Smooth muscle cell (in vitro differentiated cells): Measurements from ENCODE around the gene LAD1. TPM values are rescaled to one million over a fixed set of nuclear protein-coding genes. Genes with fewer than 3 reads are reported as not detected.

Experiments used
- DNase-seq: peaks from one replicate; lab custom pipeline; 2025; ENCODE audit not compliant: unreplicated experiment; lab: John Stamatoyannopoulos, UW
- H2AFZ ChIP-seq: fragments of 200-600 bp; sonication (generic); 2 replicates; pipeline ENCODE4 v1.6.0; 2016; ENCODE audit warnings: antibody characterized with exemption, low read depth, mild to moderate bottlenecking
- H3F3A ChIP-seq: fragments of 200-600 bp; sonication (generic); 2 replicates; pipeline ENCODE4 v1.6.0; 2017; ENCODE audit warnings: antibody characterized with exemption, low read depth
- H3K27ac ChIP-seq: fragments of 200-600 bp; sonication (generic); 2 replicates; pipeline ENCODE4 v1.5.1; 2016; ENCODE audit warnings: low read depth, mild to moderate bottlenecking
- H3K27me3 ChIP-seq: fragments of 200-600 bp; sonication (generic); 2 replicates; pipeline ENCODE4 v1.6.1; 2016; ENCODE audit warnings: low read depth, mild to moderate bottlenecking
- H3K36me3 ChIP-seq: fragments of 200-600 bp; sonication (generic); 2 replicates; pipeline ENCODE4 v1.5.1; 2016; ENCODE audit warnings: low read depth
- H3K4me1 ChIP-seq: fragments of 200-600 bp; sonication (generic); 2 replicates; pipeline ENCODE4 v1.5.1; 2016; ENCODE audit warnings: low read depth
- H3K4me2 ChIP-seq: fragments of 200-600 bp; sonication (generic); 2 replicates; pipeline ENCODE4 v1.6.0; 2016; ENCODE audit warnings: mild to moderate bottlenecking
- H3K4me3 ChIP-seq: fragments of 200-600 bp; sonication (generic); 2 replicates; pipeline ENCODE4 v1.5.1; 2016; ENCODE audit warnings: mild to moderate bottlenecking
- H3K79me2 ChIP-seq: fragments of 200-600 bp; sonication (generic); 2 replicates; pipeline ENCODE4 v1.6.0; 2016; ENCODE audit warnings: low read depth, mild to moderate bottlenecking
- H3K9ac ChIP-seq: fragments of 200-600 bp; sonication (generic); 2 replicates; pipeline ENCODE4 v1.6.0; 2016; ENCODE audit warnings: low read depth
- H3K9me3 ChIP-seq: fragments of 200-600 bp; sonication (generic); replicated peaks from 2 replicates; pipeline ENCODE4 v1.5.1; 2016; ENCODE audit warnings: low read depth
- H4K20me1 ChIP-seq: fragments of 200-600 bp; sonication (generic); 2 replicates; pipeline ENCODE4 v1.6.0; 2016; ENCODE audit warnings: low read depth
- CTCF ChIP-seq: fragments of 200-600 bp; sonication (generic); IDR thresholded peaks from 2 replicates; pipeline ENCODE4 v1.5.1; 2017; ENCODE audit warnings: borderline replicate concordance, mild to moderate bottlenecking, antibody characterized with exemption; ENCODE audit not compliant: insufficient read depth, poor library complexity, severe bottlenecking
- WGBS: methylation state at CpG from one replicate; pipeline ENCODE4 v1.1.7; 2016; ENCODE audit warnings: low lambda C conversion rate; 5-methylcytosine and 5-hydroxymethylcytosine counted together
- polyA plus RNA-seq: library from polyadenylated mRNA; unstranded; fragments of >200 nt; fragmentation: Nextera tagmentation; extraction: Ambion mirVana; gene quantifications from 2 replicates; pipeline ENCODE4 v1.2.1, GENCODE V29; 2016
- total RNA-seq: library from RNA; depleted of rRNA; stranded (reverse); fragments of >200 nt; gene quantifications from 2 replicates; pipeline ENCODE4 v1.2.3, GENCODE V29; 2014

LAD1 gene
- total and polyA plus RNA-seq, 2 experiments from 2014 or later = 6.9 to 8.8 TPM

- Histone ChIP-seq H3F3A (peaks cover 9% of the 10 kb centered on the region), H3K4me3 (no peak overlapping the region), H3K36me3 (no peaks in the 10 kb centered on the region), H3K4me2 (no peak overlapping the region), H4K20me1 (no peaks in the 10 kb centered on the region), H3K79me2 (no peaks in the 10 kb centered on the region), H3K27ac (no peak overlapping the region), H3K4me1 (no peaks in the 10 kb centered on the region), H3K9ac (no peak overlapping the region), H2AFZ (no peak overlapping the region), H3K9me3 (no peaks in the 10 kb centered on the region), H3K27me3 (peaks cover 13% of the 10 kb centered on the region)
- DNase-seq = no peak
- 97% methylated on average over 11 of the region's 11 CpGs for WGBS
- TF ChIP-seq CTCF = no peak
These were observed 5.8 kb upstream of the LAD1 start for GRCh38 chr1:201404722-201405483.

GRCh38 chr1:201404055-201404454 is 4.9 kb upstream of the LAD1 start:
- H4K20me1 ChIP-seq = no peaks in the 10 kb centered on the region
- no peaks in the 10 kb centered on the region for H3K36me3 ChIP-seq
- TF ChIP-seq CTCF = no peak
- H3K4me1 ChIP-seq = peaks cover 7% of the 10 kb centered on the region
- no peak overlapping the region for H3K4me2 ChIP-seq
- peaks cover 21% of the 10 kb centered on the region for H3K27me3 ChIP-seq
- WGBS = 67% methylated on average over 7 of the region's 7 CpGs
- H3K4me3 ChIP-seq = no peak overlapping the region
- H3F3A ChIP-seq = peaks cover 8% of the 10 kb centered on the region
- DNase-seq = no peak
- H3K9me3 ChIP-seq = no peaks in the 10 kb centered on the region
- no peak overlapping the region for H2AFZ ChIP-seq
- H3K9ac ChIP-seq = no peak overlapping the region
- H3K27ac ChIP-seq = no peak overlapping the region
- no peaks in the 10 kb centered on the region for H3K79me2 ChIP-seq

- 78% methylated on average over 1 of the region's 1 CpG for WGBS
- no peaks in the 10 kb centered on the region for H3K9me3 ChIP-seq
- no peak for DNase-seq
- no peak overlapping the region for H3K4me3 ChIP-seq
- peaks cover 8% of the 10 kb centered on the region for H3K4me1 ChIP-seq
- peaks cover 13% of the 10 kb centered on the region for H3F3A ChIP-seq
- H3K27ac ChIP-seq = no peak overlapping the region
- H3K79me2 ChIP-seq = no peaks in the 10 kb centered on the region
- H3K4me2 ChIP-seq = no peak overlapping the region
- no peaks in the 10 kb centered on the region for H3K36me3 ChIP-seq
- no peaks in the 10 kb centered on the region for H4K20me1 ChIP-seq
- H2AFZ ChIP-seq = no peak overlapping the region
- TF ChIP-seq CTCF = no peak
- H3K27me3 ChIP-seq = peaks cover 25% of the 10 kb centered on the region
- no peak overlapping the region for H3K9ac ChIP-seq
These were observed 4.2 kb upstream of the LAD1 start for GRCh38 chr1:201403359-201403758.

- H3K27ac ChIP-seq = no peak overlapping the region
- H3K9me3 ChIP-seq = no peaks in the 10 kb centered on the region
- H3K4me1 ChIP-seq = peaks cover 8% of the 10 kb centered on the region
- no peak overlapping the region for H2AFZ ChIP-seq
- no peak for DNase-seq
- no peaks in the 10 kb centered on the region for H3K36me3 ChIP-seq
- no peaks in the 10 kb centered on the region for H4K20me1 ChIP-seq
- H3K9ac ChIP-seq = no peak overlapping the region
- WGBS = 66% methylated on average over 2 of the region's 2 CpGs
- peaks cover 24% of the 10 kb centered on the region for H3F3A ChIP-seq
- TF ChIP-seq CTCF = no peak
- H3K4me2 ChIP-seq = no peak overlapping the region
- H3K27me3 ChIP-seq = peaks cover 25% of the 10 kb centered on the region
- H3K4me3 ChIP-seq = no peak overlapping the region
- no peaks in the 10 kb centered on the region for H3K79me2 ChIP-seq
These were observed 2.6 kb upstream of the LAD1 start for GRCh38 chr1:201401700-201402099.
